GM20000 (cell line): Measurements from ENCODE around the gene MASP2.

Experiments
- DNase-seq: peaks from one replicate; pipeline ENCODE4 v3.0.0; 2012; ENCODE audit warnings: low spot score
- CTCF ChIP-seq: IDR thresholded peaks from 2 replicates; pipeline ENCODE4 v1.5.1; 2012; ENCODE audit warnings: mild to moderate bottlenecking, control low read depth; ENCODE audit errors: extremely low read depth, missing control alignments

MASP2 gene

GRCh38 chr1:11027316-11027715, 19.7 kb downstream of the MASP2 start:
- TF ChIP-seq CTCF: no peak
- DNase-seq: no peak

- no peak for DNase-seq
- no peak for TF ChIP-seq CTCF
These were observed 20.1 kb downstream of the MASP2 start for GRCh38 chr1:11026903-11027302.

- no peak for TF ChIP-seq CTCF
These were observed 21.0 kb downstream of the MASP2 start for GRCh38 chr1:11026052-11026451.

GRCh38 chr1:11025618-11026017, 21.4 kb downstream of the MASP2 start:
- no peak for TF ChIP-seq CTCF
- DNase-seq: no peak

More at GRCh38 chr1:11026052-11026451, 21.0 kb downstream of the MASP2 start:
- DNase-seq: no peak

- TF ChIP-seq CTCF: no peak
- no peak for DNase-seq
These were observed 22.2 kb downstream of the MASP2 start for GRCh38 chr1:11024874-11025203.

- no peak for TF ChIP-seq CTCF
- no peak for DNase-seq
These were observed 22.7 kb downstream of the MASP2 start for GRCh38 chr1:11024154-11024873.

GRCh38 chr1:11023201-11023600, 23.8 kb downstream of the MASP2 start:
- no peak for DNase-seq
- TF ChIP-seq CTCF: no peak
